Measurements from ENCODE around the gene SMIM20. TPM values are rescaled to one million over a fixed set of nuclear protein-coding genes. Genes with fewer than 3 reads are reported as not detected.

Gene SMIM20
- total RNA-seq, 1 donor from 2014 or later, result 25.2 TPM

- no peaks in the 10 kb centered on the region for H3K9me3 ChIP-seq
- DNase-seq, result no peak
- intact Hi-C loops (cut with DNase I), result no loop called here
- no peak for TF ChIP-seq CTCF (IDR thresholded peaks at IDR 0.05)
- ATAC-seq, result no peak
- no peaks in the 10 kb centered on the region for H3K36me3 ChIP-seq
- H3K27ac ChIP-seq, result no peak overlapping the region
- no peak overlapping the region for H3K4me3 ChIP-seq
- H3K27me3 ChIP-seq, result no peaks in the 10 kb centered on the region
- no peaks in the 10 kb centered on the region for H3K4me1 ChIP-seq
These were observed 21.2 kb upstream of the SMIM20 start for GRCh38 chr4:25892796-25893195.

- Histone ChIP-seq H3K4me3 (no peak overlapping the region), H3K27me3 (no peaks in the 10 kb centered on the region), H3K4me1 (no peaks in the 10 kb centered on the region), H3K36me3 (no peaks in the 10 kb centered on the region), H3K27ac (no peak overlapping the region), H3K9me3 (no peaks in the 10 kb centered on the region)
- intact Hi-C loops (cut with DNase I), result no loop called here
- no peak for TF ChIP-seq CTCF (IDR thresholded peaks at IDR 0.05)
- ATAC-seq (peak; percentile 92), DNase-seq (no peak)
These were observed 17.1 kb upstream of the SMIM20 start for GRCh38 chr4:25896776-25897539.

GRCh38 chr4:25900310-25900709, 13.7 kb upstream of the SMIM20 start:
- intact Hi-C loops (cut with DNase I), result no loop called here
- Histone ChIP-seq H3K27ac (no peak overlapping the region), H3K4me1 (no peaks in the 10 kb centered on the region), H3K27me3 (no peaks in the 10 kb centered on the region), H3K36me3 (no peaks in the 10 kb centered on the region), H3K9me3 (no peaks in the 10 kb centered on the region), H3K4me3 (no peak overlapping the region)
- ATAC-seq (no peak), DNase-seq (no peak)
- no peak for TF ChIP-seq CTCF (IDR thresholded peaks at IDR 0.05)

- no peak for TF ChIP-seq CTCF (IDR thresholded peaks at IDR 0.05)
- H3K36me3 ChIP-seq, result no peaks in the 10 kb centered on the region
- intact Hi-C loops (cut with DNase I), result no loop called here
- H3K9me3 ChIP-seq, result no peaks in the 10 kb centered on the region
- no peak overlapping the region for H3K4me3 ChIP-seq
- no peaks in the 10 kb centered on the region for H3K4me1 ChIP-seq
- no peak for ATAC-seq
- no peak for DNase-seq
- H3K27ac ChIP-seq, result no peak overlapping the region
- no peaks in the 10 kb centered on the region for H3K27me3 ChIP-seq
These were observed 13.0 kb upstream of the SMIM20 start for GRCh38 chr4:25901030-25901430.

- no peaks in the 10 kb centered on the region for H3K36me3 ChIP-seq
- DNase-seq (no peak), ATAC-seq (peak; percentile 48)
- no peaks in the 10 kb centered on the region for H3K27me3 ChIP-seq
- intact Hi-C loops (cut with DNase I), result no loop called here
- H3K4me1 ChIP-seq, result no peaks in the 10 kb centered on the region
- no peak overlapping the region for H3K4me3 ChIP-seq
- H3K9me3 ChIP-seq, result no peaks in the 10 kb centered on the region
- no peak for TF ChIP-seq CTCF (IDR thresholded peaks at IDR 0.05)
- H3K27ac ChIP-seq, result no peak overlapping the region
These were observed 9.9 kb upstream of the SMIM20 start for GRCh38 chr4:25903900-25904747.

Measured in upper lobe of right lung (tissue), 1 donor.